Activated CD8-positive, alpha-beta memory T cell treated with anti-CD3 and anti-CD28 coated beads, Interleukin-2, amount 50 U/mL, for 48 hours (primary cell): ENCODE measurements around the gene LPAR2.

Source experiments
- DNase-seq: peaks from one replicate; pipeline ENCODE4 v3.0.0-alpha.2; 2020

LPAR2 gene

GRCh38 chr19:19592690-19593089 lies 35.3 kb downstream of the LPAR2 start:
- DNase-seq, result no peak

GRCh38 chr19:19591133-19591825 lies 36.7 kb downstream of the LPAR2 start:
- peak; percentile 72 for DNase-seq

- no peak for DNase-seq
Measured at GRCh38 chr19:19588546-19588945, 39.5 kb downstream of the LPAR2 start.

GRCh38 chr19:19587771-19588170 lies 40.2 kb downstream of the LPAR2 start:
- DNase-seq, result no peak

DNA sequence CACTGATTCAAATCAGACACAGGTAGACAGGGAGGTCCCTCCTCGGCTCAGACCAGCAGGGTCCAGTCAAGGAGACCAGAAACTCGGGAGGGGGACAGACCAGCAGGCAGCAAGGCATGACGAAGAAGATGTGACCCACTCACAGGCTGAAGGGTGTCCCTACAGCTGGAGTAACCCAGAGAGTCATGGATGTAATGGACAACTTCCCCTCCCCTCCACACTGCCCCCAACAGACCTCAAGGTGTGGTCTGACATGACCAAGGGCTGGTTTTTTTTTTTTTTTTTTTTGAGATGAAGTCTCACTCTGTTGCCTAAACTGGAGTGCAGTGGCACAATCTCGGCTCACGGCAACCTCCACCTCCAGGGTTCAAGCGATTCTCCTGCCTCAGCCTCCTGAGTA lies 43.7 kb downstream of the LPAR2 start:
- no peak for DNase-seq

DNA sequence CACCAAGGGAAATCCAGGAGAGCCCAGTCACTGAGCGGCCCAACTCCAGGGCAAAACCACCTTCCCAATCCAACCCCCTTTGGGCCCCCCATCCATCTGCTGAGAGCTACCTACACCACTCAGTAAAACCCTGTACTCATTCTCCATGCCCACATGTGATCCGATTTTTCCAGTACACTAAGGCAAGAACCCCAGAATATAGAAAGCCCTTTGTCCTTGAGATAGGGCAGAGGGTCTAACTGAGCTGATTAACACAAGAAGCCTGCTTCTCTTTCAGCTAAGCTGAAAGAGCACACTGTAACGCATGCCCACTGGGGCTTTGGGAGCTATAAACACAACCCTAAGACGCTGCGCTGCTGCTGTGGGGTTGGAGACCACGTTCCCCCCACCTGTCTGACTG lies 45.5 kb downstream of the LPAR2 start:
- DNase-seq, result no peak

GRCh38 chr19:19581391-19581790 lies 46.6 kb downstream of the LPAR2 start:
- DNase-seq, result no peak

DNA sequence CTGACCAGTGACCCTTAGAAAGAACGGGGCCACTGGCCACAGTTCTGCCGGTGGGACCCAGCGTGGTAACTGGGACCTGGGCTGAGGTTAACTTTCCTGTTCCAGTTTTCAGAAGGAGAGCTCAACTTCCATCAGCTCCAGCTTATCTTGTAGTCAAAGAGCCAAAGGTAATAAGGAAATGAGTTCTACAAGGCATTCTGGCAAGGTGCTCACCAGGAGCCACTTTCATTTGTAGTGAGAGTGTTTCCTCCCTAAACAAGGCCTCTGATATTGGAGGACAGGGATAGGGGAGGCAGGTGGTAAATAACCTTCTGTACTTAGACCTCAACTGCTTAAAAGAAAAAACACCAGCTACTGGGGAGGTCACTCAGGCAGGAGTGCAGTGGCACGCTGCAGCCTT lies 47.6 kb downstream of the LPAR2 start:
- no peak for DNase-seq

- no peak for DNase-seq
Measured at GRCh38 chr19:19579533-19580361, 48.3 kb downstream of the LPAR2 start.

- DNase-seq, result no peak
Measured at GRCh38 chr19:19578252-19578651, 49.8 kb downstream of the LPAR2 start.

GRCh38 chr19:19575411-19575810 lies 52.6 kb downstream of the LPAR2 start:
- DNase-seq, result no peak
